ENCODE data around the gene ARHGAP24. TPM values are rescaled to one million over a fixed set of nuclear protein-coding genes. Genes with fewer than 3 reads are reported as not detected.

The ARHGAP24 gene
- polyA plus RNA-seq, 1 of the 3 experiments (the other 2 are of a cell fraction) = 1.4 TPM

DNA sequence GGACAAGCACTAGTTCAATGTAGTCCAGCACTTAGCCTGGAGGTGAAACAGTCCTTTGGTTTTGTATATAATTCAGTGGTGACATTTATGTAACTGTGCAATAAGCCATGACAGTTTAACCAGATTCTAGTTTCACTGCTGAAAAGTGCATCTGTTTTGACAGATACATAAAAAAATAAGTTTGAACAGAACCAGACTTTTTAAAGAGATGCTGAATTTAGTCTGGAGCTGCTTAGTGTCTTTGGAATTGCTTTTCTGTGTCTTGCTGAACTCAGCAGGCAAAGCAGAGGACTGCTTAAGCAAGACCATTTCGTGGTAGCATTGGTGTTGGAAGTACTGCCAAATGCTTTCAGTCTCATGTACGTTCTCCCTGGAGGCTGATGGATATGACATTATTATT is 491.4 kb downstream of the ARHGAP24 start (continued):
- TF ChIP-seq, protein P1, sequence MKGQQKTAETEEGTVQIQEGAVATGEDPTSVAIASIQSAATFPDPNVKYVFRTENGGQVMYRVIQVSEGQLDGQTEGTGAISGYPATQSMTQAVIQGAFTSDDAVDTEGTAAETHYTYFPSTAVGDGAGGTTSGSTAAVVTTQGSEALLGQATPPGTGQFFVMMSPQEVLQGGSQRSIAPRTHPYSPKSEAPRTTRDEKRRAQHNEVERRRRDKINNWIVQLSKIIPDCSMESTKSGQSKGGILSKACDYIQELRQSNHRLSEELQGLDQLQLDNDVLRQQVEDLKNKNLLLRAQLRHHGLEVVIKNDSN (IDR thresholded peaks at IDR 0.05; ENCODE audit: borderline replicate concordance, low read depth) = no peak
- TF ChIP-seq RCOR1 (IDR thresholded peaks at IDR 0.05; ENCODE audit: low read length) = no peak
- no peak for TF ChIP-seq RXRA (IDR thresholded peaks at IDR 0.05; ENCODE audit: borderline replicate concordance, low read depth)
- TF ChIP-seq, protein P2, sequence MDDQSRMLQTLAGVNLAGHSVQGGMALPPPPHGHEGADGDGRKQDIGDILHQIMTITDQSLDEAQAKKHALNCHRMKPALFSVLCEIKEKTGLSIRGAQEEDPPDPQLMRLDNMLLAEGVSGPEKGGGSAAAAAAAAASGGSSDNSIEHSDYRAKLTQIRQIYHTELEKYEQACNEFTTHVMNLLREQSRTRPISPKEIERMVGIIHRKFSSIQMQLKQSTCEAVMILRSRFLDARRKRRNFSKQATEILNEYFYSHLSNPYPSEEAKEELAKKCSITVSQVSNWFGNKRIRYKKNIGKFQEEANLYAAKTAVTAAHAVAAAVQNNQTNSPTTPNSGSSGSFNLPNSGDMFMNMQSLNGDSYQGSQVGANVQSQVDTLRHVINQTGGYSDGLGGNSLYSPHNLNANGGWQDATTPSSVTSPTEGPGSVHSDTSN (IDR thresholded peaks at IDR 0.05) = no peak
- TF ChIP-seq MXI1 (IDR thresholded peaks at IDR 0.05; ENCODE audit: low read depth, low read length) = no peak
- TF ChIP-seq, protein P3, sequence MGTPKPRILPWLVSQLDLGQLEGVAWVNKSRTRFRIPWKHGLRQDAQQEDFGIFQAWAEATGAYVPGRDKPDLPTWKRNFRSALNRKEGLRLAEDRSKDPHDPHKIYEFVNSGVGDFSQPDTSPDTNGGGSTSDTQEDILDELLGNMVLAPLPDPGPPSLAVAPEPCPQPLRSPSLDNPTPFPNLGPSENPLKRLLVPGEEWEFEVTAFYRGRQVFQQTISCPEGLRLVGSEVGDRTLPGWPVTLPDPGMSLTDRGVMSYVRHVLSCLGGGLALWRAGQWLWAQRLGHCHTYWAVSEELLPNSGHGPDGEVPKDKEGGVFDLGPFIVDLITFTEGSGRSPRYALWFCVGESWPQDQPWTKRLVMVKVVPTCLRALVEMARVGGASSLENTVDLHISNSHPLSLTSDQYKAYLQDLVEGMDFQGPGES (IDR thresholded peaks at IDR 0.05; ENCODE audit: low read depth, low read length) = no peak

DNA sequence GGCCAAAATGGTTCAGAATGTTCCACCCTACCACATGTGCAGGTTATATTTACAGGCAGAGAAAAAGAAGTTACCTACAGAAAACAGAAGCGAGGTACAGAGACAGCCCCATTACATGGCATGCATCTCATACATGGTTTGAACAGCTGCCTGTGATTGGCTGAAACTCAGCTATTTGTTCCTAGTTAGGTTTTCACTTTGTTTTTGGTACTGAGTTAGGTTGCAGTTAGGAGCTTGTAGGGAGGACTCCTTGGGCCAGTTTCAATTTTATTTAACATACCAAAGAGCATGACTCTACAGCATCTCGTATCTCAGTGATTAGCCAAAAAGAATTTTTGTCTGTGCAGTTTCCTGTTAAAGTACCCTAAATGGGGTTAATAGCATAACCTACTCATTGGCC is 492.9 kb downstream of the ARHGAP24 start:
- Histone ChIP-seq H3K9me3 (no peaks in the 10 kb centered on the region), H3K36me3 (replicated peaks in 1 of 2; ENCODE audit: control insufficient read depth in 1 of 2, insufficient read depth in 2 of 2, low read length in 1 of 2) (no peaks in the 10 kb centered on the region), H3K27ac (ENCODE audit: low read depth in 2 of 2, low read length in 1 of 2) (peak overlapping the region in 1 of 2 experiments; percentile 29; a peak in 1 of 4 replicates), H3K4me1 (ENCODE audit: control insufficient read depth in 1 of 2, insufficient read depth in 2 of 2, low read depth in 1 of 2, low read length in 1 of 2) (peaks cover 2 to 3% of the 10 kb centered on the region in 2 experiments; a peak in 2 of 4 replicates), H3K79me2 (ENCODE audit: insufficient read depth) (no peaks in the 10 kb centered on the region), H4K20me1 (ENCODE audit: insufficient read depth) (no peaks in the 10 kb centered on the region), H2AFZ (ENCODE audit: low read depth) (0 out of 2 replicates have a peak overlapping the region, but pooled peaks have one; percentile 5), H3K4me3 (ENCODE audit: low read depth in 2 of 2, low read length in 1 of 2) (no peak overlapping the region), H3K4me2 (no peak overlapping the region), H3F3A (replicated peaks; ENCODE audit: insufficient read depth) (no peaks in the 10 kb centered on the region), H3K9me2 (no peaks in the 10 kb centered on the region), H3K9ac (no peak overlapping the region), H3K27me3 (ENCODE audit: insufficient read depth) (no peaks in the 10 kb centered on the region)
- CTCF ChIA-PET = interaction anchor here (0.5 to 5.7 kb wide), 6 partner anchors 40 to 820 kb away, joined by 3 to 117 read pairs (median 4); no protein-coding TSS in a partner anchor
- WGBS (ENCODE audit: low lambda C conversion rate) = 71% methylated on average over 2 of the region's 2 CpGs
- no peak for DNase-seq
- TF ChIP-seq EP300 (IDR thresholded peaks at IDR 0.05; ENCODE audit: borderline replicate concordance in 1 of 2, low read depth in 1 of 2, low read length in 1 of 2) = no peak
- TF ChIP-seq NRF1 (IDR thresholded peaks at IDR 0.05; ENCODE audit: low read depth, low read length) = no peak
- no peak for TF ChIP-seq TAF1 (IDR thresholded peaks at IDR 0.05; ENCODE audit: borderline replicate concordance, low read depth, low read length)
- TF ChIP-seq, protein P1 (IDR thresholded peaks at IDR 0.05; ENCODE audit: borderline replicate concordance, low read depth) = no peak
- TF ChIP-seq JUND (IDR thresholded peaks at IDR 0.05) = no peak
- POLR2A ChIA-PET = no interaction called here

Measured in SK-N-SH (cell line).